Measurements from ENCODE around the gene UBA6.
"Not testable (repeated sequence)": the region's sequence is repeated elsewhere in the genome, so short reads cannot be mapped to it uniquely, and the experiment has no call there.

The UBA6 gene

GRCh38 chr4:67713529-67714247 lies 12.7 kb upstream of the UBA6 start:
- DNase-seq (ENCODE audit: low read depth), result no peak

GRCh38 chr4:67712650-67713528 lies 11.9 kb upstream of the UBA6 start:
- DNase-seq (ENCODE audit: low read depth), result no peak

- DNase-seq (ENCODE audit: low read depth), result no peak
These were observed 11.2 kb upstream of the UBA6 start for GRCh38 chr4:67712000-67712625.

- not testable (repeated sequence) for DNase-seq (ENCODE audit: low read depth)
These were observed 5.7 kb upstream of the UBA6 start for GRCh38 chr4:67706682-67707081.

GRCh38 chr4:67704843-67705242 lies 3.9 kb upstream of the UBA6 start:
- no peak for DNase-seq (ENCODE audit: low read depth)

GRCh38 chr4:67702166-67702565 lies 1.2 kb upstream of the UBA6 start:
- no peak for DNase-seq (ENCODE audit: low read depth)

GRCh38 chr4:67701517-67701850 lies 529 bp upstream of the UBA6 start:
- DNase-seq (ENCODE audit: low read depth), result no peak

GRCh38 chr4:67700116-67700737 lies 728 bp downstream of the UBA6 start:
- no peak for DNase-seq (ENCODE audit: low read depth)

GRCh38 chr4:67699603-67700002 lies 1.4 kb downstream of the UBA6 start:
- no peak for DNase-seq (ENCODE audit: low read depth)

GRCh38 chr4:67697860-67698687 lies 2.9 kb downstream of the UBA6 start:
- no peak for DNase-seq (ENCODE audit: low read depth)

GRCh38 chr4:67696061-67696460 lies 4.9 kb downstream of the UBA6 start:
- DNase-seq (ENCODE audit: low read depth), result no peak

- DNase-seq (ENCODE audit: low read depth), result no peak
These were observed 6.3 kb downstream of the UBA6 start for GRCh38 chr4:67694662-67695061.

GRCh38 chr4:67691328-67691727 lies 9.6 kb downstream of the UBA6 start:
- DNase-seq (ENCODE audit: low read depth), result no peak

GRCh38 chr4:67687636-67688035 lies 13.3 kb downstream of the UBA6 start:
- no peak for DNase-seq (ENCODE audit: low read depth)

- DNase-seq (ENCODE audit: low read depth), result no peak
These were observed 15.5 kb downstream of the UBA6 start for GRCh38 chr4:67685532-67685859.

GRCh38 chr4:67684839-67685531 lies 16.0 kb downstream of the UBA6 start:
- no peak for DNase-seq (ENCODE audit: low read depth)

GRCh38 chr4:67682266-67682665 lies 18.7 kb downstream of the UBA6 start:
- no peak for DNase-seq (ENCODE audit: low read depth)

GRCh38 chr4:67680581-67681222 lies 20.3 kb downstream of the UBA6 start:
- DNase-seq (ENCODE audit: low read depth), result no peak

- DNase-seq (ENCODE audit: low read depth), result no peak
These were observed 22.3 kb downstream of the UBA6 start for GRCh38 chr4:67678612-67679011.

GRCh38 chr4:67674098-67674497 lies 26.9 kb downstream of the UBA6 start:
- DNase-seq (ENCODE audit: low read depth), result no peak

- no peak for DNase-seq (ENCODE audit: low read depth)
These were observed 32.6 kb downstream of the UBA6 start for GRCh38 chr4:67668315-67668714.
